ENCODE results near the gene LFNG. TPM values are rescaled to one million over a fixed set of nuclear protein-coding genes. Genes with fewer than 3 reads are reported as not detected.

LFNG gene
- 84.0 TPM for polyA plus RNA-seq (2013, experiment 1 of 2)
- 82.3 TPM for polyA plus RNA-seq (2013, experiment 2 of 2)

GRCh38 chr7:2519119-2519930 is at the start of gene LFNG:
Gene LFNG, plus strand, starts transcription at chr7:2519774. Its CDS starts 88 bp downstream, at chr7:2519862.
- peak within 1 kb of the TSS; percentile 98 for H3K18ac ChIP-seq (ENCODE audit: low read length)
- peak within 1 kb of the TSS; percentile 94 for H2BK15ac ChIP-seq (ENCODE audit: low read length)
- H3K4me3 ChIP-seq (ENCODE audit: low read length in 2 of 2) = peak within 1 kb of the TSS; percentile 87 to 96
- peak within 1 kb of the TSS; percentile 100 for H3K9ac ChIP-seq (ENCODE audit: low read depth, low read length, poor library complexity)
- peak within 1 kb of the TSS; percentile 88 for H2BK120ac ChIP-seq (ENCODE audit: low read depth, low read length)
- H2AFZ ChIP-seq (ENCODE audit: low read length) = peak within 1 kb of the TSS; percentile 88
- peak within 1 kb of the TSS; percentile 91 for H3K4me2 ChIP-seq (ENCODE audit: insufficient read depth, low read length, poor library complexity, severe bottlenecking)
- H3K14ac ChIP-seq (ENCODE audit: low read length) = peak within 1 kb of the TSS; percentile 100
- no peaks in the 10 kb centered on the region for H3K27me3 ChIP-seq (ENCODE audit: control insufficient read depth in 3 of 3, insufficient read depth in 3 of 3, low read depth in 1 of 3, low read length in 3 of 3)
- H3K36me3 ChIP-seq (replicated peaks in 1 of 2; ENCODE audit: control insufficient read depth in 2 of 2, insufficient read depth in 2 of 2, low read length in 2 of 2) = peaks cover 6 to 9% of the 10 kb centered on the region in 2 donors
- peaks cover 14% of the 10 kb centered on the region for H3K79me1 ChIP-seq (ENCODE audit: low read depth, low read length)
- WGBS, 2 donors (ENCODE audit: extremely low coverage in 2 of 2, insufficient read length in 2 of 2, insufficient replicate concordance in 1 of 2) = no CpG with 5 or more reads among the region's 95 CpGs
- H3K23ac ChIP-seq (ENCODE audit: low read depth, low read length, poor library complexity) = peak within 1 kb of the TSS; percentile 94
- H4K91ac ChIP-seq (ENCODE audit: low read depth, low read length, poor library complexity) = no peak within 1 kb of the TSS
- H3K27ac ChIP-seq (replicated peaks; ENCODE audit: low read length) = peak within 1 kb of the TSS; percentile 32
- H4K8ac ChIP-seq (ENCODE audit: low read depth, low read length) = peak within 1 kb of the TSS; percentile 53
- H3K9me3 ChIP-seq (replicated peaks in 1 of 2; ENCODE audit: control insufficient read depth in 2 of 2, insufficient read depth in 1 of 2, low read depth in 1 of 2, low read length in 2 of 2) = peaks cover 0 to 2% of the 10 kb centered on the region in 2 donors
- peak within 1 kb of the TSS; percentile 98 for H2BK12ac ChIP-seq (ENCODE audit: low read length)
- H2AK5ac ChIP-seq (ENCODE audit: low read depth, low read length) = peak within 1 kb of the TSS; percentile 99
- peaks cover 44 to 67% of the 10 kb centered on the region in 2 donors for H3K4me1 ChIP-seq (ENCODE audit: control insufficient read depth in 2 of 2, insufficient read depth in 1 of 2, low read depth in 1 of 2, low read length in 2 of 2)
- H3K4ac ChIP-seq (ENCODE audit: low read length) = no peak within 1 kb of the TSS
- DNase-seq (ENCODE audit: low spot score) = peak; percentile 94
- H2BK5ac ChIP-seq (ENCODE audit: low read length) = peak within 1 kb of the TSS; percentile 96

- H3K9ac ChIP-seq (ENCODE audit: low read depth, low read length, poor library complexity) = peak overlapping the region; percentile 70
- peak overlapping the region; percentile 58 for H3K4ac ChIP-seq (ENCODE audit: low read length)
- no peaks in the 10 kb centered on the region for H3K27me3 ChIP-seq (ENCODE audit: control insufficient read depth in 3 of 3, insufficient read depth in 3 of 3, low read depth in 1 of 3, low read length in 3 of 3)
- no CpG with 5 or more reads among the region's 19 CpGs for WGBS, 2 donors (ENCODE audit: extremely low coverage in 2 of 2, insufficient read length in 2 of 2, insufficient replicate concordance in 1 of 2)
- H4K91ac ChIP-seq (ENCODE audit: low read depth, low read length, poor library complexity) = no peak overlapping the region
- DNase-seq (ENCODE audit: low spot score) = no peak
- peak overlapping the region; percentile 72 for H2BK15ac ChIP-seq (ENCODE audit: low read length)
- peak overlapping the region; percentile 73 for H4K8ac ChIP-seq (ENCODE audit: low read depth, low read length)
- peak overlapping the region; percentile 96 for H2AK5ac ChIP-seq (ENCODE audit: low read depth, low read length)
- peaks cover 19 to 34% of the 10 kb centered on the region in 2 donors for H3K4me1 ChIP-seq (ENCODE audit: control insufficient read depth in 2 of 2, insufficient read depth in 1 of 2, low read depth in 1 of 2, low read length in 2 of 2)
- no peak overlapping the region for H2BK5ac ChIP-seq (ENCODE audit: low read length)
- H3K14ac ChIP-seq (ENCODE audit: low read length) = no peak overlapping the region
- peak overlapping the region; percentile 23 for H3K23ac ChIP-seq (ENCODE audit: low read depth, low read length, poor library complexity)
- H2BK12ac ChIP-seq (ENCODE audit: low read length) = peak overlapping the region; percentile 18
- peak overlapping the region; percentile 40 for H3K27ac ChIP-seq (replicated peaks; ENCODE audit: low read length)
- no peak overlapping the region for H3K4me2 ChIP-seq (ENCODE audit: insufficient read depth, low read length, poor library complexity, severe bottlenecking)
- peak overlapping the region; percentile 67 for H3K18ac ChIP-seq (ENCODE audit: low read length)
- H2BK120ac ChIP-seq (ENCODE audit: low read depth, low read length) = no peak overlapping the region
- peak overlapping the region; percentile 3 for H2AFZ ChIP-seq (ENCODE audit: low read length)
- no peaks in the 10 kb centered on the region for H3K79me1 ChIP-seq (ENCODE audit: low read depth, low read length)
- H3K36me3 ChIP-seq (replicated peaks in 1 of 2; ENCODE audit: control insufficient read depth in 2 of 2, insufficient read depth in 2 of 2, low read length in 2 of 2) = no peaks in the 10 kb centered on the region
- H3K4me3 ChIP-seq (ENCODE audit: low read length in 2 of 2) = no peak overlapping the region
- H3K9me3 ChIP-seq (replicated peaks in 1 of 2; ENCODE audit: control insufficient read depth in 2 of 2, insufficient read depth in 1 of 2, low read depth in 1 of 2, low read length in 2 of 2) = no peaks in the 10 kb centered on the region
Measured at GRCh38 chr7:2470204-2471021, 49.2 kb upstream of the LFNG start.

GRCh38 chr7:2471022-2471329 is 48.6 kb upstream of the LFNG start:
- no peaks in the 10 kb centered on the region for H3K27me3 ChIP-seq (ENCODE audit: control insufficient read depth in 3 of 3, insufficient read depth in 3 of 3, low read depth in 1 of 3, low read length in 3 of 3)
- H3K4me1 ChIP-seq (ENCODE audit: control insufficient read depth in 2 of 2, insufficient read depth in 1 of 2, low read depth in 1 of 2, low read length in 2 of 2) = peaks cover 19 to 30% of the 10 kb centered on the region in 2 donors
- H2AFZ ChIP-seq (ENCODE audit: low read length) = peak overlapping the region; percentile 79
- peak overlapping the region; percentile 58 for H3K4ac ChIP-seq (ENCODE audit: low read length)
- no peaks in the 10 kb centered on the region for H3K79me1 ChIP-seq (ENCODE audit: low read depth, low read length)
- H3K4me2 ChIP-seq (ENCODE audit: insufficient read depth, low read length, poor library complexity, severe bottlenecking) = no peak overlapping the region
- H2AK5ac ChIP-seq (ENCODE audit: low read depth, low read length) = peak overlapping the region; percentile 96
- H2BK15ac ChIP-seq (ENCODE audit: low read length) = peak overlapping the region; percentile 13
- no peak overlapping the region for H3K9ac ChIP-seq (ENCODE audit: low read depth, low read length, poor library complexity)
- peak overlapping the region; percentile 73 for H4K8ac ChIP-seq (ENCODE audit: low read depth, low read length)
- no peak overlapping the region for H3K23ac ChIP-seq (ENCODE audit: low read depth, low read length, poor library complexity)
- H4K91ac ChIP-seq (ENCODE audit: low read depth, low read length, poor library complexity) = peak overlapping the region; percentile 97
- H3K4me3 ChIP-seq (ENCODE audit: low read length in 2 of 2) = no peak overlapping the region
- peak overlapping the region; percentile 88 for H3K18ac ChIP-seq (ENCODE audit: low read length)
- H2BK120ac ChIP-seq (ENCODE audit: low read depth, low read length) = peak overlapping the region; percentile 78
- no peaks in the 10 kb centered on the region for H3K36me3 ChIP-seq (replicated peaks in 1 of 2; ENCODE audit: control insufficient read depth in 2 of 2, insufficient read depth in 2 of 2, low read length in 2 of 2)
- H3K27ac ChIP-seq (replicated peaks; ENCODE audit: low read length) = peak overlapping the region; percentile 23
- peak overlapping the region; percentile 87 for H2BK5ac ChIP-seq (ENCODE audit: low read length)
- H3K9me3 ChIP-seq (replicated peaks in 1 of 2; ENCODE audit: control insufficient read depth in 2 of 2, insufficient read depth in 1 of 2, low read depth in 1 of 2, low read length in 2 of 2) = no peaks in the 10 kb centered on the region
- no CpG with 5 or more reads among the region's 5 CpGs for WGBS, 2 donors (ENCODE audit: extremely low coverage in 2 of 2, insufficient read length in 2 of 2, insufficient replicate concordance in 1 of 2)
- peak overlapping the region; percentile 68 for H2BK12ac ChIP-seq (ENCODE audit: low read length)
- no peak for DNase-seq (ENCODE audit: low spot score)
- no peak overlapping the region for H3K14ac ChIP-seq (ENCODE audit: low read length)

- peak overlapping the region; percentile 88 for H3K18ac ChIP-seq (ENCODE audit: low read length)
- H4K8ac ChIP-seq (ENCODE audit: low read depth, low read length) = peak overlapping the region; percentile 73
- peak overlapping the region; percentile 78 for H2BK120ac ChIP-seq (ENCODE audit: low read depth, low read length)
- H3K23ac ChIP-seq (ENCODE audit: low read depth, low read length, poor library complexity) = no peak overlapping the region
- H3K4ac ChIP-seq (ENCODE audit: low read length) = peak overlapping the region; percentile 58
- H2BK12ac ChIP-seq (ENCODE audit: low read length) = peak overlapping the region; percentile 68
- no peak overlapping the region for H3K4me3 ChIP-seq (ENCODE audit: low read length in 2 of 2)
- H2BK5ac ChIP-seq (ENCODE audit: low read length) = peak overlapping the region; percentile 87
- no peaks in the 10 kb centered on the region for H3K36me3 ChIP-seq (replicated peaks in 1 of 2; ENCODE audit: control insufficient read depth in 2 of 2, insufficient read depth in 2 of 2, low read length in 2 of 2)
- H3K9me3 ChIP-seq (replicated peaks in 1 of 2; ENCODE audit: control insufficient read depth in 2 of 2, insufficient read depth in 1 of 2, low read depth in 1 of 2, low read length in 2 of 2) = no peaks in the 10 kb centered on the region
- peak overlapping the region; percentile 79 for H2AFZ ChIP-seq (ENCODE audit: low read length)
- H3K4me2 ChIP-seq (ENCODE audit: insufficient read depth, low read length, poor library complexity, severe bottlenecking) = no peak overlapping the region
- H2BK15ac ChIP-seq (ENCODE audit: low read length) = peak overlapping the region; percentile 13
- no peaks in the 10 kb centered on the region for H3K79me1 ChIP-seq (ENCODE audit: low read depth, low read length)
- peak overlapping the region; percentile 96 for H2AK5ac ChIP-seq (ENCODE audit: low read depth, low read length)
- H3K9ac ChIP-seq (ENCODE audit: low read depth, low read length, poor library complexity) = no peak overlapping the region
- peak overlapping the region; percentile 23 for H3K27ac ChIP-seq (replicated peaks; ENCODE audit: low read length)
- H3K4me1 ChIP-seq (ENCODE audit: control insufficient read depth in 2 of 2, insufficient read depth in 1 of 2, low read depth in 1 of 2, low read length in 2 of 2) = peaks cover 19 to 27% of the 10 kb centered on the region in 2 donors
- no peak overlapping the region for H3K14ac ChIP-seq (ENCODE audit: low read length)
- no peak for DNase-seq (ENCODE audit: low spot score)
- H3K27me3 ChIP-seq (ENCODE audit: control insufficient read depth in 3 of 3, insufficient read depth in 3 of 3, low read depth in 1 of 3, low read length in 3 of 3) = no peaks in the 10 kb centered on the region
- WGBS, 2 donors (ENCODE audit: extremely low coverage in 2 of 2, insufficient read length in 2 of 2, insufficient replicate concordance in 1 of 2) = no CpG with 5 or more reads among the region's 17 CpGs
- peak overlapping the region; percentile 97 for H4K91ac ChIP-seq (ENCODE audit: low read depth, low read length, poor library complexity)
Measured at GRCh38 chr7:2471396-2471795, 48.2 kb upstream of the LFNG start.
